VCaP (cell line): ENCODE measurements around the gene CIC.
"Not testable (repeated sequence)": the region's sequence is repeated elsewhere in the genome, so short reads cannot be mapped to it uniquely, and the experiment has no call there.

Experiments used
- H3K27ac ChIP-seq: fragments of 450-650 bp; 2 replicates; pipeline ENCODE4 v1.5.1; 2017
- TF ChIP-seq, protein P1 (sequence below): fragments of 450-650 bp; conservative IDR thresholded peaks from 2 replicates; pipeline ENCODE4 v1.5.1; 2017; ENCODE audit warnings: mild to moderate bottlenecking, moderate library complexity

CIC gene

GRCh38 chr19:42325308-42325895, 56.4 kb downstream of the CIC start, which contains the start of gene MEGF8:
Gene MEGF8 (plus strand): TSS chr19:42325635. CDS start chr19:42326244, 609 bp downstream.
- TF ChIP-seq, protein P1, sequence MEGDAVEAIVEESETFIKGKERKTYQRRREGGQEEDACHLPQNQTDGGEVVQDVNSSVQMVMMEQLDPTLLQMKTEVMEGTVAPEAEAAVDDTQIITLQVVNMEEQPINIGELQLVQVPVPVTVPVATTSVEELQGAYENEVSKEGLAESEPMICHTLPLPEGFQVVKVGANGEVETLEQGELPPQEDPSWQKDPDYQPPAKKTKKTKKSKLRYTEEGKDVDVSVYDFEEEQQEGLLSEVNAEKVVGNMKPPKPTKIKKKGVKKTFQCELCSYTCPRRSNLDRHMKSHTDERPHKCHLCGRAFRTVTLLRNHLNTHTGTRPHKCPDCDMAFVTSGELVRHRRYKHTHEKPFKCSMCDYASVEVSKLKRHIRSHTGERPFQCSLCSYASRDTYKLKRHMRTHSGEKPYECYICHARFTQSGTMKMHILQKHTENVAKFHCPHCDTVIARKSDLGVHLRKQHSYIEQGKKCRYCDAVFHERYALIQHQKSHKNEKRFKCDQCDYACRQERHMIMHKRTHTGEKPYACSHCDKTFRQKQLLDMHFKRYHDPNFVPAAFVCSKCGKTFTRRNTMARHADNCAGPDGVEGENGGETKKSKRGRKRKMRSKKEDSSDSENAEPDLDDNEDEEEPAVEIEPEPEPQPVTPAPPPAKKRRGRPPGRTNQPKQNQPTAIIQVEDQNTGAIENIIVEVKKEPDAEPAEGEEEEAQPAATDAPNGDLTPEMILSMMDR: peak; percentile 96
- peak within 1 kb of the TSS; percentile 91 for H3K27ac ChIP-seq

- TF ChIP-seq, protein P1: 0 out of 2 replicates have a peak, but pooled peaks have one; percentile 25
- H3K27ac ChIP-seq: peak overlapping the region; percentile 91
Observed at GRCh38 chr19:42325896-42326771, 57.1 kb downstream of the CIC start.

DNA sequence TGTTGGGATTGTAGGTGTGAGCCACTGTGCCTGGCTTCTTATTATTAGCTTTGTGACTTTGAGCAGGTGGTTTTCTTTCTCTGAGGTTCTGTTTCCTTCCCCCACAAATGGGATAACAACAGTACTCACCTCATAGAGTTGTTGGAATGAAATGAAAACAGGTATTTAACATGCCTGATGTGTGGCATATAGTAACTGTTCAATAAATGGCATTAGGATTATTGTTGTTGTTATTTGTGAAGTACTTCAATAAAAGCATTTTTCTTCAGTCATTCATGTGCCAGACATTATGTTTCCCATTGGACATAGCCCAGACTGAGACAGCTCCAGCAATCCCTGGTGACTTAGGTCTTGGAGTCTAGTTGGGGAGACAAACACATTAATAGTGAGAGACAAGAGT, 57.9 kb downstream of the CIC start:
- TF ChIP-seq, protein P1: no peak
- peak overlapping the region; percentile 91; the same call in 1 of the 2 replicates for H3K27ac ChIP-seq

- TF ChIP-seq, protein P1: no peak
Observed at GRCh38 chr19:42327381-42327780, 58.3 kb downstream of the CIC start.

DNA sequence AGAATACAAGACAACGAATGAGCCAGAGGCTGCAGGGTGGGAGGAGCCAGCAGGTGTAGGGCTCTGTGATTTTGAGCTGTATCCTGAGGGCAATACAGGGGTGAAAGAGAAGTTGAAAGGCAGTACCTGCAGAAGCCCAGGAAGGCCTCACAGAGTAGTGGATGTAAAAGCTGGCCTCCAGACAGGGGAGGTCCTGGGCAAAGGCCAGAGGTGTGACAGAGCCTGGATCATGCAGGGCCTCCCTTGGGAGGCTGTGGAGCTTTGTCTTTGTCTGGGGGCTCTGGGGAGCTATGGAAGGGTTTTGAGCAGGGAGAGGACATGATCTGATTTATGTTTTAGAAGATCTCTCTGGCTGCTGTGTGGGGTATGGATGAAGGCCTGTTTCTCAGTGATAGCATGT, 59.1 kb downstream of the CIC start:
- H3K27ac ChIP-seq: peak overlapping the region; percentile 18; the same call in 1 of the 2 replicates
- TF ChIP-seq, protein P1: no peak

More at GRCh38 chr19:42327381-42327780, 58.3 kb downstream of the CIC start:
- peak overlapping the region; percentile 91; the same call in 1 of the 2 replicates for H3K27ac ChIP-seq

- TF ChIP-seq, protein P1: no peak
Observed at GRCh38 chr19:42328854-42329253, 59.8 kb downstream of the CIC start.

GRCh38 chr19:42330241-42330711, 61.2 kb downstream of the CIC start:
- TF ChIP-seq, protein P1: no peak
- no peak overlapping the region for H3K27ac ChIP-seq

More at GRCh38 chr19:42328854-42329253, 59.8 kb downstream of the CIC start:
- no peak overlapping the region for H3K27ac ChIP-seq

DNA sequence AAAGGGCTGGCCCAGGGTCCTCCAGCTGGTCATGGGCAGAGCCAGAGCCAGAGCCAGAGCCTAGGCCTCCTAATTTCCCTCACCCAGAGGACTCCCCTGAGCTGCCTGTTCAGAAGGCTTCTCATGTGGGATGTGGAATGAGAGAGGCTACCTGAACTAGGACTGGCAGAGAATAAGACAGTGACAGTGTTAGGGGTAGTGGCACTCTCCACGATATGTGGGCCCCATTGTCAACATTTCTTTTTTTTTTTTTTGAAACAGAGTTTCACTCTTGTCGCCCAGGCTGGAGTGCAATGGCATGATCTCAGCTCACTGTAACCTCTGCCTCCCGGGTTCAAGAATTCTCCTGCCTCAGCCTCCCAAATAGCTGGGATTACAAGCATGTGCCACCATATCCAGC, 62.3 kb downstream of the CIC start:
- not testable (repeated sequence) for H3K27ac ChIP-seq
